HEK293 (cell line): ENCODE data around the gene GGNBP2.

Source experiments
- CTCF ChIA-PET: fragments of 350-600 bp; formaldehyde crosslinking; extraction: SDS; loops from one replicate; lab custom pipeline; 2021; ENCODE audit warnings: antibody characterized with exemption; lab: Yijun Ruan, JAX
- POLR2A ChIA-PET: fragments of 300-600 bp; formaldehyde crosslinking; extraction: SDS; loops from one replicate; lab custom pipeline; 2020; ENCODE audit warnings: antibody characterized with exemption, inconsistent platforms; lab: Yijun Ruan, JAX
- H3K27ac ChIP-seq: fragments of 200-500 bp; sonication (Bioruptor generic); 2 replicates; pipeline ENCODE4 v1.5.1; 2014; ENCODE audit warnings: low read depth, low read length, control low read depth, inconsistent platforms; ENCODE audit errors: extremely low read depth
- H3K36me3 ChIP-seq, 2 experiments: fragments of 200-500 bp in 1 of 2; sonication (Bioruptor generic) in 1 of 2; 1 replicate in 1 of 2; 2 replicates in 1 of 2; pipeline ENCODE4 v1.5.1; 2014 to 2017; ENCODE audit warnings: inconsistent platforms in 2 of 2, low read length in 2 of 2; ENCODE audit not compliant: control insufficient read depth in 2 of 2, insufficient read depth in 1 of 2
- H3K4me1 ChIP-seq: fragments of 200-500 bp; sonication (Bioruptor generic); 2 replicates; pipeline ENCODE4 v1.5.1; 2014; ENCODE audit warnings: mild to moderate bottlenecking, low read length, inconsistent platforms; ENCODE audit not compliant: control insufficient read depth, insufficient read depth
- H3K4me3 ChIP-seq: 2 replicates; pipeline ENCODE4 v1.5.1; 2011; ENCODE audit warnings: low read depth, mild to moderate bottlenecking, control low read depth, low read length, moderate library complexity
- H3K9me3 ChIP-seq: fragments of 200-500 bp; sonication (Bioruptor generic); 2 replicates; pipeline ENCODE4 v1.5.1; 2014; ENCODE audit warnings: low read depth, low read length, inconsistent platforms; ENCODE audit not compliant: control insufficient read depth, insufficient read depth
- INSM2 ChIP-seq: fragments of 450-650 bp; formaldehyde crosslinking; IDR thresholded peaks from 2 replicates; pipeline ENCODE4 v1.5.1; 2016; ENCODE audit warnings: missing biosample characterization, missing genetic modification characterization
- PATZ1 ChIP-seq: fragments of 450-650 bp; formaldehyde crosslinking; IDR thresholded peaks from 2 replicates; pipeline ENCODE4 v1.5.1; 2016; ENCODE audit warnings: missing biosample characterization, missing genetic modification characterization
- PRDM10 ChIP-seq: fragments of 450-650 bp; formaldehyde crosslinking; IDR thresholded peaks from 2 replicates; pipeline ENCODE4 v1.5.1; 2016; ENCODE audit warnings: missing biosample characterization, missing genetic modification characterization
- TSHZ1 ChIP-seq: fragments of 450-650 bp; formaldehyde crosslinking; IDR thresholded peaks from 2 replicates; pipeline ENCODE4 v1.5.1; 2016; ENCODE audit warnings: missing biosample characterization, missing genetic modification characterization, borderline replicate concordance
- ZBTB17 ChIP-seq: fragments of 450-650 bp; formaldehyde crosslinking; IDR thresholded peaks from 2 replicates; pipeline ENCODE4 v1.5.1; 2016; ENCODE audit warnings: missing biosample characterization, missing genetic modification characterization
- ZNF140 ChIP-seq: fragments of 450-650 bp; formaldehyde crosslinking; IDR thresholded peaks from 2 replicates; pipeline ENCODE4 v1.5.1; 2016; ENCODE audit warnings: missing biosample characterization, missing genetic modification characterization
- ZNF211 ChIP-seq: fragments of 450-650 bp; formaldehyde crosslinking; IDR thresholded peaks from 2 replicates; pipeline ENCODE4 v1.5.1; 2016; ENCODE audit warnings: low read depth, missing biosample characterization, missing genetic modification characterization
- ZNF302 ChIP-seq: fragments of 450-650 bp; formaldehyde crosslinking; IDR thresholded peaks from 2 replicates; pipeline ENCODE4 v1.5.1; 2016; ENCODE audit warnings: missing biosample characterization, missing genetic modification characterization, low read depth
- ZNF350 ChIP-seq: fragments of 450-650 bp; formaldehyde crosslinking; IDR thresholded peaks from 2 replicates; pipeline ENCODE4 v1.5.0; 2017; ENCODE audit warnings: missing biosample characterization, mild to moderate bottlenecking, missing genetic modification characterization
- ZNF391 ChIP-seq: fragments of 450-650 bp; formaldehyde crosslinking; IDR thresholded peaks from 2 replicates; pipeline ENCODE4 v1.5.1; 2016; ENCODE audit warnings: low read depth, missing biosample characterization, missing genetic modification characterization, borderline replicate concordance
- ZNF398 ChIP-seq: fragments of 450-650 bp; formaldehyde crosslinking; IDR thresholded peaks from 2 replicates; pipeline ENCODE4 v1.5.1; 2017; ENCODE audit warnings: missing biosample characterization, missing genetic modification characterization
- ZNF518A ChIP-seq: fragments of 450-650 bp; formaldehyde crosslinking; conservative IDR thresholded peaks from 2 replicates; pipeline ENCODE4 v1.5.1; 2016; ENCODE audit warnings: low read depth, missing biosample characterization, missing genetic modification characterization
- ZNF701 ChIP-seq: fragments of 450-650 bp; formaldehyde crosslinking; IDR thresholded peaks from 2 replicates; pipeline ENCODE4 v1.5.1; 2016; ENCODE audit warnings: missing biosample characterization, missing genetic modification characterization
- ZNF747 ChIP-seq: fragments of 450-650 bp; formaldehyde crosslinking; IDR thresholded peaks from 2 replicates; pipeline ENCODE4 v1.5.1; 2016; ENCODE audit warnings: missing biosample characterization, missing genetic modification characterization
- ZNF776 ChIP-seq: fragments of 450-650 bp; formaldehyde crosslinking; IDR thresholded peaks from 2 replicates; pipeline ENCODE4 v1.5.0; 2017; ENCODE audit warnings: missing biosample characterization, missing genetic modification characterization, borderline replicate concordance
- ZNF837 ChIP-seq: fragments of 450-650 bp; formaldehyde crosslinking; IDR thresholded peaks from 2 replicates; pipeline ENCODE4 v1.5.1; 2016; ENCODE audit warnings: missing biosample characterization, missing genetic modification characterization

The GGNBP2 gene

GRCh38 chr17:36592716-36593321 lies 48.1 kb downstream of the GGNBP2 start:
- no peaks in the 10 kb centered on the region for H3K9me3 ChIP-seq
- ChIA-PET CTCF (interaction anchor here (0.6 to 3.0 kb wide), 4 partner anchors 9 to 439 kb away, joined by 3 to 32 read pairs (median 6); partner anchors contain the start of gene MRM1), POLR2A (interaction anchor here (0.6 to 3.4 kb wide), 4 partner anchors 9 to 59 kb away, joined by 3 to 70 read pairs (median 17); partner anchors contain the start of genes GGNBP2, MRM1 and MYO19)
- peaks cover 11 to 68% of the 10 kb centered on the region in 2 experiments for H3K36me3 ChIP-seq
- peaks cover 10% of the 10 kb centered on the region; the same call in 1 of the 2 replicates for H3K4me1 ChIP-seq
- H3K4me3 ChIP-seq: peak overlapping the region; percentile 77
- peak overlapping the region; percentile 86 for H3K27ac ChIP-seq
- TF ChIP-seq ZBTB17 (tag by site-specific recombination) (peak; percentile 30; the same call in 1 of the 2 replicates), PATZ1 (tag by site-specific recombination) (0 out of 2 replicates have a peak, but pooled peaks have one; percentile 9), ZNF518A (tag by site-specific recombination) (no peak), PRDM10 (peak; percentile 27; the same call in 1 of the 2 replicates), TSHZ1 (tag by site-specific recombination) (no peak), ZNF140 (tag by site-specific recombination) (no peak), INSM2 (tag by site-specific recombination) (no peak), ZNF391 (tag by site-specific recombination) (no peak), ZNF701 (tag by site-specific recombination) (no peak), ZNF350 (no peak), ZNF837 (tag by site-specific recombination) (no peak), ZNF398 (tag by site-specific recombination) (peak; percentile 29), ZNF776 (tag by site-specific recombination) (no peak), ZNF747 (tag by site-specific recombination) (no peak), ZNF211 (tag by site-specific recombination) (no peak), ZNF302 (tag by site-specific recombination) (no peak)
